Transverse colon (tissue), 4 donors: ENCODE results near the gene ZGLP1. TPM values are rescaled to one million over a fixed set of nuclear protein-coding genes. Genes with fewer than 3 reads are reported as not detected.
A peak's percentile ranks its signal among the peaks of the same experiment; 100 is the strongest.

ENCODE experiments used
- DNase-seq: peaks from one replicate; pipeline ENCODE4 v3.0.0-alpha.2; 2019
- H3K27ac ChIP-seq, 4 donors: fragments of 200-600 bp; sonication (generic); 2 replicates each; pipeline ENCODE4 v1.5.1; 2016 to 2018; ENCODE audit warnings: inconsistent platforms in 4 of 4
- H3K27me3 ChIP-seq: fragments of 200-600 bp; sonication (generic); 2 replicates; pipeline ENCODE4 v1.5.1; 2017; ENCODE audit warnings: inconsistent platforms
- H3K36me3 ChIP-seq, 4 donors: fragments of 200-600 bp; sonication (generic); 2 replicates each; pipeline ENCODE4 v1.5.1; 2017 to 2019; ENCODE audit warnings: inconsistent platforms in 4 of 4
- H3K4me1 ChIP-seq, 4 donors: fragments of 200-600 bp; sonication (generic); 2 replicates each; pipeline ENCODE4 v1.5.1; 2017 to 2020; ENCODE audit warnings: inconsistent platforms in 4 of 4
- H3K4me3 ChIP-seq, 4 donors: fragments of 200-600 bp; sonication (generic); 1 replicate in 1 of 4; 2 replicates in 3 of 4; pipeline versions ENCODE4 v1.5.1 to v1.6.1; 2017 to 2019; ENCODE audit warnings: inconsistent platforms in 4 of 4
- H3K9me3 ChIP-seq, 2 donors: fragments of 200-600 bp; sonication (generic); 2 replicates each; pipeline ENCODE4 v1.5.1; 2017 to 2019; ENCODE audit warnings: inconsistent platforms in 2 of 2
- CTCF ChIP-seq, 5 experiments: fragments of 200-600 bp in 3 of 5; fragments of 450-650 bp in 2 of 5; sonication (generic) in 3 of 5; IDR thresholded peaks; 1 replicate in 2 of 5; 2 replicates in 3 of 5; pipeline ENCODE4 v1.5.1; 2016 to 2017; ENCODE audit warnings: antibody characterized with exemption in 5 of 5, inconsistent platforms in 3 of 5, mild to moderate bottlenecking in 2 of 5, moderate library complexity in 1 of 5
- EP300 ChIP-seq: sonication (generic); formaldehyde crosslinking; IDR thresholded peaks from one replicate; pipeline ENCODE4 v1.6.1; 2017; ENCODE audit warnings: antibody characterized with exemption, low read depth
- POLR2A ChIP-seq: fragments of 450-650 bp; IDR thresholded peaks from one replicate; pipeline ENCODE4 v1.6.1; 2016; ENCODE audit warnings: antibody characterized with exemption, mild to moderate bottlenecking, moderate library complexity
- POLR2AphosphoS5 ChIP-seq, 3 donors: sonication (generic); formaldehyde crosslinking; IDR thresholded peaks; one replicate each; pipeline ENCODE4 v1.6.1; 2016; ENCODE audit warnings: antibody characterized with exemption in 3 of 3
- WGBS, 2 donors: methylation state at CpG; one replicate each; pipeline ENCODE4 v1.1.5; 2018; ENCODE audit warnings: low coverage in 1 of 2; 5-methylcytosine and 5-hydroxymethylcytosine counted together
- in situ Hi-C, 4 donors: fragments of 200-750 bp; cut with MboI; loops; one replicate each; pipeline versions ENCODE4 v1.15.0 to v1.15.1; 2017; ENCODE audit warnings: low sequenced_read_pairs in 3 of 4, low pct_ligation_motif_present in 1 of 4, low pct_unique_long_range_greater_than_20kb in 1 of 4
- intact Hi-C: fragments of 100-400 bp; cut with DNase I; formaldehyde crosslinking; loops from one replicate; pipeline ENCODE4 v1.15.1; 2023; ENCODE audit warnings: low total_unique reads
- total RNA-seq, 4 donors: library from RNA; depleted of rRNA; stranded (reverse); fragments of >200 nt; gene quantifications; one replicate each; pipeline ENCODE4 v1.1.0, GENCODE V29; 2016

Gene ZGLP1
- total RNA-seq, 4 donors from 2014 or later: 1.9 to 8.2 (median 3.8) TPM

GRCh38 chr19:10278935-10279334 is 30.7 kb downstream of the ZGLP1 start:
- Histone ChIP-seq H3K9me3 (no peaks in the 10 kb centered on the region), H3K27ac (no peak overlapping the region), H3K4me1 (no peaks in the 10 kb centered on the region), H3K36me3 (no peaks in the 10 kb centered on the region), H3K27me3 (no peaks in the 10 kb centered on the region), H3K4me3 (no peak overlapping the region)
- TF ChIP-seq POLR2A (no peak), EP300 (no peak), CTCF (IDR thresholded peaks at IDR 0.05) (no peak), POLR2AphosphoS5 (IDR thresholded peaks at IDR 0.05) (no peak)
- in situ Hi-C loops (no loop called here), intact Hi-C loops (no loop called here)
- WGBS, 2 donors: 100% methylated on average over 1 of the region's 1 CpG; no CpG with 5 or more reads in 1 of the 2 donors
- no peak for DNase-seq

GRCh38 chr19:10277795-10278589 is 31.6 kb downstream of the ZGLP1 start:
- Histone ChIP-seq H3K36me3 (no peaks in the 10 kb centered on the region), H3K9me3 (no peaks in the 10 kb centered on the region), H3K27ac (no peak overlapping the region), H3K27me3 (no peaks in the 10 kb centered on the region), H3K4me3 (no peak overlapping the region), H3K4me1 (peaks cover 0 to 3% (median 0%) of the 10 kb centered on the region in 4 donors)
- no peak for DNase-seq
- in situ Hi-C loops: no loop called here
- WGBS, 2 donors: 88 to 90% methylated on average over 4 to 9 of the region's 9 CpGs
- TF ChIP-seq POLR2A: no peak
- TF ChIP-seq EP300: no peak
- no peak for TF ChIP-seq CTCF (IDR thresholded peaks at IDR 0.05)
- no peak for TF ChIP-seq POLR2AphosphoS5 (IDR thresholded peaks at IDR 0.05)
- intact Hi-C loops: no loop called here

- H3K4me3 ChIP-seq: no peak overlapping the region
- H3K9me3 ChIP-seq: no peaks in the 10 kb centered on the region
- 86 to 90% methylated on average over 2 to 10 of the region's 10 CpGs for WGBS, 2 donors
- H3K4me1 ChIP-seq: peaks cover 6 to 22% (median 16%) of the 10 kb centered on the region in 4 donors
- H3K27me3 ChIP-seq: peaks cover 23% of the 10 kb centered on the region
- in situ Hi-C loops (no loop called here), intact Hi-C loops (no loop called here)
- no peak for DNase-seq
- no peak for TF ChIP-seq CTCF (IDR thresholded peaks at IDR 0.05)
- no peak for TF ChIP-seq EP300
- no peak for TF ChIP-seq POLR2A
- no peak for TF ChIP-seq POLR2AphosphoS5 (IDR thresholded peaks at IDR 0.05)
- H3K27ac ChIP-seq: no peak overlapping the region
- H3K36me3 ChIP-seq: no peaks in the 10 kb centered on the region
These were observed 35.0 kb downstream of the ZGLP1 start for GRCh38 chr19:10274589-10274988.

GRCh38 chr19:10271543-10272086 is 38.0 kb downstream of the ZGLP1 start:
- peaks cover 6 to 23% (median 17%) of the 10 kb centered on the region in 4 donors for H3K4me1 ChIP-seq
- TF ChIP-seq CTCF (IDR thresholded peaks at IDR 0.05): no peak
- TF ChIP-seq POLR2A: no peak
- TF ChIP-seq POLR2AphosphoS5 (IDR thresholded peaks at IDR 0.05): no peak
- no peak for TF ChIP-seq EP300
- peak; percentile 43 for DNase-seq
- H3K4me3 ChIP-seq: peak overlapping the region in 3 of 4 donors; percentile 25 to 45 (median 42)
- peaks cover 24% of the 10 kb centered on the region for H3K27me3 ChIP-seq
- H3K36me3 ChIP-seq: no peaks in the 10 kb centered on the region
- in situ Hi-C loops (no loop called here), intact Hi-C loops (no loop called here)
- peak overlapping the region; percentile 74 to 86 (median 80) for H3K27ac ChIP-seq
- H3K9me3 ChIP-seq: no peaks in the 10 kb centered on the region
- 28% methylated on average over 12 of the region's 12 CpGs; no CpG with 5 or more reads in 1 of the 2 donors for WGBS, 2 donors
